Measurements from ENCODE around the gene STX16.

The STX16 gene

GRCh38 chr20:58682656-58683531, 31.8 kb downstream of the STX16 start:
- FAIRE-seq: no peak

GRCh38 chr20:58684291-58684690, 33.2 kb downstream of the STX16 start:
- no peak for FAIRE-seq

GRCh38 chr20:58685988-58686387, 34.9 kb downstream of the STX16 start:
- no peak for FAIRE-seq

- FAIRE-seq: no peak
Measured at GRCh38 chr20:58688414-58688813, 37.3 kb downstream of the STX16 start.

- FAIRE-seq: no peak
Measured at GRCh38 chr20:58688840-58689239, 37.8 kb downstream of the STX16 start.

GRCh38 chr20:58690396-58691135, 39.5 kb downstream of the STX16 start:
- FAIRE-seq: no peak

- FAIRE-seq: no peak
Measured at GRCh38 chr20:58691773-58692578, 40.9 kb downstream of the STX16 start.

GRCh38 chr20:58692579-58693225, 41.6 kb downstream of the STX16 start, which contains the start of gene NPEPL1:
NPEPL1 (plus strand) TSS chr20:58692800; CDS start chr20:58692901, 101 bp downstream.
- no peak for FAIRE-seq

GRCh38 chr20:58693226-58694006, 42.3 kb downstream of the STX16 start:
- FAIRE-seq: no peak

- no peak for FAIRE-seq
Measured at GRCh38 chr20:58694241-58695083, 43.4 kb downstream of the STX16 start.

- FAIRE-seq: no peak
Measured at GRCh38 chr20:58695084-58695722, 44.1 kb downstream of the STX16 start.

- FAIRE-seq: no peak
Measured at GRCh38 chr20:58695895-58696375, 44.9 kb downstream of the STX16 start.

- no peak for FAIRE-seq
Measured at GRCh38 chr20:58696411-58696961, 45.4 kb downstream of the STX16 start.

- no peak for FAIRE-seq
Measured at GRCh38 chr20:58697201-58697866, 46.3 kb downstream of the STX16 start.

GRCh38 chr20:58697867-58698703, 47.0 kb downstream of the STX16 start:
- FAIRE-seq: no peak

GRCh38 chr20:58698741-58699622, 47.9 kb downstream of the STX16 start:
- FAIRE-seq: no peak

GRCh38 chr20:58699623-58700107, 48.6 kb downstream of the STX16 start:
- FAIRE-seq: no peak
